Measurements from ENCODE around the gene PHF21B. TPM values are rescaled to one million over a fixed set of nuclear protein-coding genes. Genes with fewer than 3 reads are reported as not detected.

The PHF21B gene
- total RNA-seq, 2 experiments from 2014 or later: 0.10 TPM; not detected in 1

DNA sequence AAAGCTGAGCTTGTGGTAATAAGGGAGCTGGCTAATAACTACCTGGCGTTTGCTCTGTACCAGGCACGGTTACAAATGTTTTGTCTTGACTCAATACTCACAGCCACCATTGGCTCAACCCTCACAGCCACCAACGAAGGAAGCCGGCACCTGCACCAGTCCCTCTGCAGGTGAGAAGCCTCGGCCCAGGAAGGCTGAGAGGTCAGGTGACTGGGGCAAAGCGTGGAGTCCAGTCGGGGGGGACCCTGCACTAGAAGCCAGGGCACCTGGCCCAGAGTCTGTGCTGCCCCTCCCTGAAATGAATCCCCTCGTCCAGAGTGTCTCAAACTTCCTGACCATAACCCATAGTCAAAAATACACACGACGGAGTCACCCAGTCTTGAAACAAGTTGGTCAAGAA, 90.1 kb downstream of the PHF21B start:
- peaks cover 2% of the 10 kb centered on the region for H3K9me3 Mint-ChIP-seq
- no peak overlapping the region for H3K4me3 Mint-ChIP-seq
- no peak overlapping the region for H3K27ac Mint-ChIP-seq
- no peaks in the 10 kb centered on the region for H3K36me3 Mint-ChIP-seq
- H3K27me3 Mint-ChIP-seq: no peaks in the 10 kb centered on the region
- no peaks in the 10 kb centered on the region for H3K4me1 Mint-ChIP-seq
- DNase-seq: no peak

DNA sequence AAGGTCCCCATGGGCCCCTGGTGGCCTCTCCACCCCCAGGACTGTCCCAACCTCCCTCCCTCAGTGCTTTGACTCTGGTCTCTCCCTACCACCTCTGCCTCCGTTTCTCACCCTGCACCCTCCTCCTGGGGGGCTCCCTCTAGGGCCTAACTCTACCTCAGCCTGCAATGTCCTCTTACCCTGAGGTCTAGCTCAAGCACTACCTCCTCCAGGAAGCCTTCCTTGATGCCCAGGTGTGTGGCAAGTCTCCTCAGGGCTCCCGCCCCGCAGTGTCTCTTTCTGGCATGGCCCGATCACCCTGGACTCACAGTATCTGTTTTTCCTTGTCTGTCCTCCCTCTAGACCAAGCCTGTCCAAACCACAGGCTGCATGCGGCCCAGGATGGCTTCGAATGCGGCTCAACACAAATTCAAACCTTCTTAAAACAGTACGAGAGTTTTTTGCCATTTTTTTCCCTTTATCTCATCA, 90.8 kb downstream of the PHF21B start:
- H3K4me3 Mint-ChIP-seq: no peak overlapping the region
- no peaks in the 10 kb centered on the region for H3K36me3 Mint-ChIP-seq
- no peak for DNase-seq
- H3K27me3 Mint-ChIP-seq: no peaks in the 10 kb centered on the region
- no peaks in the 10 kb centered on the region for H3K9me3 Mint-ChIP-seq
- no peak overlapping the region for H3K27ac Mint-ChIP-seq
- no peaks in the 10 kb centered on the region for H3K4me1 Mint-ChIP-seq

DNA sequence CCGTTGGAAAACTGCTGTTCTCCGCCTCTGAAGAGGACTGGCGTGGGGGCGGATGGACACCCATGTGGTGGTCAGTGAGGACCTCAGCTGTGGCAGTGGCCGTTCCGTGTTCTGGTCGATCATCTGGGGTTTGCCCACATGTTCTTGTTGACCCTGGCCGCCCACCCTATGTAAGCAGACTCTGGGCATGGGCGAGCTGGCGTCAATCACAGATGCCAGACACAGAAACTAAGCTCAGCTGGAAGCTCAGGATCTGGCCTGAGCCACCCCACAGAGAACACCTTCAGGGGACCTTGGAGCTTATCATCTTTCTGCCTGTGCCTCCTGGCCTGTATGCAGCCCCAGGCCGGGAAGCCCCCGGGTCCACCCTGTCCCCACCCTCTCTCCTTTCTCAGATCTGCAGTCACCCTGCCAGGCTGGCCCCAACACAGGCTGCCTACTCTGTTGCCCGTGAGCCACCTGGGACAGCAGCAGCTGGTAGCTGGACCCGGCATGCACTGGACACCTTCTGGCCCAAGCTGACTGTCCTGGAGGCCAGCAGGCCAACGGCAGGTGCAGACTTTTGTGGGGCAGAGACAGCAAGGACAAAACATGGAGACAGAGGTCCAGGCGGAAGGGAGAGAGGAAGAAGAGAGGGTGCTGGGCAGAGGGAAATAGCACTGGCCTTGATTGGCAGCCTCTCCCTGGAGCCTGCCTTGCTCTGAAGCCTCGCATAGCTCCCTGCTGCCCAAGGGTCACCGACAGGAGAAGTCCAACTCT, 91.5 kb downstream of the PHF21B start:
- Mint-ChIP-seq H3K4me3 (no peak overlapping the region), H3K9me3 (no peaks in the 10 kb centered on the region), H3K36me3 (no peaks in the 10 kb centered on the region), H3K27ac (no peak overlapping the region), H3K4me1 (no peaks in the 10 kb centered on the region), H3K27me3 (no peaks in the 10 kb centered on the region)
- DNase-seq: no peak

DNA sequence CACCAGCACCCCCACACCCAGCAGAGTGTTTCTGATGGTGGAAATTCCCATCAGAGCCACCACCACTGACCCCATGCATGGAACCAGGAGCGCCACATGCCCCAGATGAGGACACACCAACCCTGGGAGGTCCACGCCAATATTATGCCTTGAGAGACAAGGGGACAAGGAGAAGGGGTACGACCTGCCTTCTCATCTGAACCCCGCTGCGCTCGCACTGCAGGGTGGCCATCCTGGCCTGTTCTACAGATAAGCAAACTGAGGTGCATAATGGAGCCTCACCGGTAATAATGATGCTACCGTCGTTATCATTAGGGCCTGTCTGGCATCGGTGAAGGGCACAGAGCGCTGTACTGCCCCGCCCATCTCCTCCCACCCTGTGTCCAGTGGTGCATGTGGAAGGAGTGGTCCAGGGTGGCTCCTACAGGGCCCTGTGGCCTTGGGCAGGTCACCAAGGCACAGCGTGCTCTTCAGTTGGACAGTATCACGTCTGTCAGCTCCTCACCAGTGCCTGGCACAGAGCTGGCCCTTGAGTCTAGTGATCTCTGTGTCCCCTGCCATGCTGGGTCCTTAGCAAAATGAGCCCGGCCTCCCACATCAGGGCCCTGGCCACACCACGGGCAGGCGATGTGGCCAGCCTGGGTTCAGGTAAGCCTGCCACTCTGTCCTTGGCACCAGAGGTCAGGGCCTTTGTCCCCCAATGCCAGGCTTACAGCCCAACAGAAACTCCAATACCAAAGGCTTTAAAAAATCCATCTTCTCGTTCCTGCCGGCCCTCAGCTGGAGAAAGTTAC, 92.2 kb downstream of the PHF21B start:
- no peaks in the 10 kb centered on the region for H3K27me3 Mint-ChIP-seq
- no peaks in the 10 kb centered on the region for H3K9me3 Mint-ChIP-seq
- no peaks in the 10 kb centered on the region for H3K4me1 Mint-ChIP-seq
- no peak for DNase-seq
- H3K27ac Mint-ChIP-seq: no peak overlapping the region
- no peak overlapping the region for H3K4me3 Mint-ChIP-seq
- H3K36me3 Mint-ChIP-seq: no peaks in the 10 kb centered on the region

DNA sequence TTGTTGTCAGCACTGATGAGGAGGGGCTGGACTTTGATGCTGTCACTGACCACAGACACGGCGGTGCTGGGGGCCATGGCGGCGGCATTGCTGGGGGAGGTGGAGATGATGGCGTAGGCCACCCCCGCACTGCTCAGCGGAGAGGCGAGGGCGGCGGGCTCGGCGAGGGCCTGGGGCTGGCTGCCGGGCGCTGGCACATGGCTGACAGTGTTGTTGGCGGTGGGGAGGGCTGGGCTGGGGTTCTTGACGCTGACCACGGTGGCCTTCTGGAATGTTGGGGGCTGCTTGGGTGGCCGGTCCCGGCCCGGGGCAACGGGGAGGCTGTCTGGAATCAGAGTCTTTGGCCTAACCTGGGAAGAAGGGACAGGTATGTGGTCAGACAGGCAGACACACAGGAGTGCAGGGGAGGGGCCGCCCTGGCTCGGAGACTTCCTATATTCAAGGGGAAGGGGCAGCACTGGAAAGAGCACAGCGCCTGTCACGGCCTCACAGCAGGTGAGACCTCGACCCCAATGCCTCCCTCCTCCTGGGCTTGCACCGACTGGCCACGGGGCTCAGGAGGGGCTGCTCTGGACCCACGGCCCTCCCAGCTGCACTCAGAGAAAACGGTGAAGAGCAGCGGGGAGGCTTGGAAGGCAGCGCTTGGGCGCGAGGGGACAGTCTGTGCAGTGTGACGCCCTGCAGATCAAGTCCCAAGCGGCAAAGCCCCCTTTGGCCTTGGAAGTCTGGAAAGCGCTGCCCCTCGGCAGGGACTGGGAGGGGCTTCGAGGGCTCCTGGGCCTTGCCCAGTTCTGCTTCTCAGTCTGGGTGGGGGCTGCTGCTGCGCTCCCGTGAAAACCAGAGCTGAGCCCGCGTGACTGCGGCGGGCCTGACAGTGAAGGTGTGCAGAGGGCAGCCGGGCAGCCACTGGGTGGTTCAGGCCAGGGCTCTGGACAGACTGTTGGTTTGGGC, 93.2 kb downstream of the PHF21B start:
- no peak overlapping the region for H3K4me3 Mint-ChIP-seq

DNA sequence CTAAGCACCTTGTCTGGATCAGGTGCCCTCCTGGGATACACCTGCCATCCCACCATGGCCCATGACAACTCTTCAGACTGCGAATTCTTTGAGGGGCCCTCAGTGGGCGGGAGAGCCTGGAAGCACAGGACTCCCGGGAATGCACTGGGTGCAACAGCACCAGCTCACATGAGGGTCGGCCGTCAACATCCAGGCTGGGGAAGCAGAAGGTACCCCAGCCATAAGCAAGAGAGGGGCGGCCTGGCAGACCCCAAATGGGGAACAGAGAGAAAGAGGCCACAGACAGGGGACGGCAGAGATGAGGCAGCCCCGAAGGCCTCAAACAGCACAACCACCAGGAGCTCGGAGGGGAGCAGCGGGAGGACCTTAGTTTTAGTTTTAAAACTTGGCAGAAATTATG, 94.4 kb downstream of the PHF21B start:
- Mint-ChIP-seq H3K27me3 (no peaks in the 10 kb centered on the region), H3K4me3 (no peak overlapping the region), H3K4me1 (no peaks in the 10 kb centered on the region), H3K36me3 (peaks cover 2% of the 10 kb centered on the region), H3K27ac (no peak overlapping the region), H3K9me3 (peaks cover 10% of the 10 kb centered on the region)
- DNase-seq: no peak

More for the DNA sequence above, 93.2 kb downstream of the PHF21B start:
- Mint-ChIP-seq H3K36me3 (no peaks in the 10 kb centered on the region), H3K27ac (no peak overlapping the region), H3K27me3 (no peaks in the 10 kb centered on the region), H3K9me3 (peaks cover 6% of the 10 kb centered on the region), H3K4me1 (no peaks in the 10 kb centered on the region)
- DNase-seq: no peak

DNA sequence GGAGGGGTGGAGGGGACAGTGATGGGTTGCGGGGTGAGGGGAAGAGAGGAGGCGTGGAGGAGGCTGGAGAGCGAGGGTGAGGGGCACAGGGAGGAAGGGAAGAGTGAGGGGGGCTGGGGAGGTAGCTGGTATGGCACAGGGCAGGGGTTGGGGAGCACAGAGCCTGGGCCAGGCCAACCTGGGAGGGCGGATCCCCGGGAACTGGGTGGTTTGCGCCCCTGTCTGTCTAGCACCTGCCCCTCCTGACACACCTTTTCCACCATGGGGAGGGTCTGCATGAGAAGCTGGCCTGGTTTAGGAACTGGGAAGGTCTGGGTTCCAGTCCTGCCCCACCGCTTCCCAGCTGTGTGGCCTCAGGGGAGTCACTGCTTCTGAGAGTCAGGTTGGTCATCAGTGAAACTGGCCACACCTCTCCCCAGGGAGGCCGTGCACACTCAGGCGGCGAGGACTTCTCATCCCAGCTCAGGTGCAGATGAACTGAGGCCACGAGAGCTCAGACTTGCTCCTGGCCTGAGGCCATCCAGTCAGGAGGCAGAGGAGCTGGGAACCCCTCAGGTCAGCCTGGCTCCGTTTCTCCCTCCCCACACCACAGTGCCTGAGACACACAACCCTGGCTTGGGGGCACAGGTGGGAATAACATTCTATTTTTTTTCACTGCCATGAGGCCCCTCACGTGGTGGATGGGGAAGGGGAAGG, 95.6 kb downstream of the PHF21B start:
- DNase-seq: no peak
- Mint-ChIP-seq H3K4me3 (no peak overlapping the region), H3K36me3 (peaks cover 2% of the 10 kb centered on the region), H3K9me3 (peaks cover 10% of the 10 kb centered on the region), H3K27ac (no peak overlapping the region), H3K4me1 (no peaks in the 10 kb centered on the region), H3K27me3 (peaks cover 6% of the 10 kb centered on the region)

DNA sequence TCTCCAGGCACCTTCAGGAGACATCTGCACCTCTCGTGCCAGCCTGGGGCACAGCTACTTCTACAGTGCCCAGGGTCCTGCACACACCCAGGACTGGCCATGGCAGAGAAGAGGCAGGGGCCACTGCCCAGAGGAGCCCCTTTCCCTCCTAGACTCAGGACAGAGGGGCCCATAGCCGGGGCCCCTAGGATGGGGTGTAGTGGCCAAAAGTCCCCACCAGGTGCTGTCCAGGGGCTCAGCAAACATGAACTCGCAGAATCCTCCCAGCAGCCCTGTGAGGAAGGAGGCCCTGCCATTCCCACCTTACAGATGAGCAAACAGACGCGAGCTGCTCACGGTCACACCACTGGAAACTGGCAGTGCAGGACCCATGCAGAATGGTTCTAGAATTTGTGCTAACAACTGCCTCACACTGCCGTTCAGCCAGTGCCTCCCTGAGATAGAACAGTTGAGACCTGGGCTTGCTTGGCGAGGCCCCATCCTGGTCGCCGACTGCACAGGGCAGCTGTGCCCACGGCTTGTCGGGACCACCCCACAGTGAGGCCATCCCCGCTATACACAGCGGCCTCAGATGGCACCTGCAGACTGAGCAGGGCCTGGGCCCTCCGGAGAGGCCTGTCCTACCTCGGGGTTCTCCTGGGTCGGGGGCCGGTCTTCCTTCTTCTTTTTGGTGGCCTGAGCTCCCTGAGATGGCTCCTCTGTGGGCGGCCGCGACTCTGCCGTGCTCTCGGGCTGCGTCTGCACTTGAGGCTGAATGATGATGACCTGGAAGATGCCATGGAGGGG, 96.4 kb downstream of the PHF21B start:
- no peak overlapping the region for H3K27ac Mint-ChIP-seq
- no peak overlapping the region for H3K4me3 Mint-ChIP-seq

DNA sequence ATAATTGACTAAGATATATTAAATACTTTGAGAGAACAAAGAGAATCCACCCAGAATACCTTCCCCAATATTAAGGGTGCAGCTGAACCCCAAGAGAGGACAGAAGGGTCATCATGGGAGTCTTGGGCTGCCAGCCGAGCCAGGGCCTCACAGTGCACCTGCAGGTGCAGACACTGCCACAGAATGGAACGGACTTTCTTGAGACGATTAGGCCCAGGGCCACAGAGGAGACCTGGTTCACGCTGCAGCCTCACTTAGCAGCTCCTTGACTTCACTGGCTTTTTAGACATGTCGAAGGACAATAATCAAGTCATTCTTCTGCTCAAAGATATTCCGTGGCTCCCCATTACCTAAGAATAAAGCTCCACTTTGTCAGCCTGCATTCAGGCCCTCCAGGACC, 100.6 kb downstream of the PHF21B start:
- Mint-ChIP-seq H3K9me3 (peaks cover 10% of the 10 kb centered on the region), H3K27ac (no peak overlapping the region), H3K36me3 (peaks cover 2% of the 10 kb centered on the region), H3K4me3 (no peak overlapping the region), H3K27me3 (peaks cover 12% of the 10 kb centered on the region), H3K4me1 (no peaks in the 10 kb centered on the region)
- no peak for DNase-seq

More for the DNA sequence above, 96.4 kb downstream of the PHF21B start:
- Mint-ChIP-seq H3K36me3 (peaks cover 2% of the 10 kb centered on the region), H3K4me1 (no peaks in the 10 kb centered on the region), H3K9me3 (peaks cover 10% of the 10 kb centered on the region), H3K27me3 (peaks cover 6% of the 10 kb centered on the region)
- no peak for DNase-seq

DNA sequence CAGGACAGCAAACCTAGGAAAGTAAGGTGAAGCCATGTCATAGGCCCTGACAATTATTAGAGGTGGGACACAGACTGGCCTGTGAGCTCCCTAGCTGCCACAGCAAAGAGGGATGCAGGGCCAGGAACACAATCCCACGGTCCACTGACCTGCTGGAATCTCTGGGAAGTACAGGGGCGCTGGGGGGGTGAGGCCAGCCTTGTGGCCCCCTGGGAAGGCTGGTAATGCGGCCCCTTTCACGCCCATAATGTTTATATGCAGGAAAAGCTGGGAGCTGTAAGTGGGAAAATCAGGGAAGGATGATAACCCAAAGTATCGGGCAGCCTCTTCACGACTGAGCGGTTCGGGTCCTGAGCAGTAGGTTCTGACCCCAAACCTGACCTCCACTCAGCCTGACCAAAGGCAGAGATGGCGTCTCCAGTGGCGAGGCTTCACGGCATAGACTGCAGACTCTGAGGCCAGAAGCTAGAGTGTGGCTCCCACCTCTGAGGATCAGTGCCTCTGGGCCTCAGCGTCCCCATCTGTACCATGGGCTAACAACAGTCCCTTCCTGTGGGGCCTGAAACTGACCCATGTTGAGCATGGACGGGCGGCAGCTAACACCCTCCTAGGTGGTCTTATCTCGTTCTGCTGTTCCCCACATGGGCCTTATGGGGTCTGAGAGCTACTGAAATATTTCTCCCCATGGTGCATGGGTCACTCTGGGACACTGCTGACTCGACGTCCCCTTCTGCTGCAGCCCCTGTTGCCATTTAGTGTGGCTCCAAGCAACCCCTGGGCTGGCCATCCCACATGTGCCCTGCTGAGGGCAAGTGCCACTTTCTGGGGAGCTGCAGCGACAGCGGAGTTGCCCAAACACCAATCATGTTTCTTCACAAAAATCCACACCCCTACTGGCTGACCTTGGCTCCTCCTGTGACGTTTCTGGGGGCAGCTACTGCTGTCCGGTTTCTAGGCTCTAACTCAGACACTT, 101.8 kb downstream of the PHF21B start:
- H3K36me3 Mint-ChIP-seq: peaks cover 2% of the 10 kb centered on the region
- H3K4me1 Mint-ChIP-seq: no peaks in the 10 kb centered on the region
- no peak for DNase-seq
- H3K4me3 Mint-ChIP-seq: no peak overlapping the region
- no peak overlapping the region for H3K27ac Mint-ChIP-seq
- H3K9me3 Mint-ChIP-seq: peaks cover 10% of the 10 kb centered on the region
- peaks cover 12% of the 10 kb centered on the region for H3K27me3 Mint-ChIP-seq

DNA sequence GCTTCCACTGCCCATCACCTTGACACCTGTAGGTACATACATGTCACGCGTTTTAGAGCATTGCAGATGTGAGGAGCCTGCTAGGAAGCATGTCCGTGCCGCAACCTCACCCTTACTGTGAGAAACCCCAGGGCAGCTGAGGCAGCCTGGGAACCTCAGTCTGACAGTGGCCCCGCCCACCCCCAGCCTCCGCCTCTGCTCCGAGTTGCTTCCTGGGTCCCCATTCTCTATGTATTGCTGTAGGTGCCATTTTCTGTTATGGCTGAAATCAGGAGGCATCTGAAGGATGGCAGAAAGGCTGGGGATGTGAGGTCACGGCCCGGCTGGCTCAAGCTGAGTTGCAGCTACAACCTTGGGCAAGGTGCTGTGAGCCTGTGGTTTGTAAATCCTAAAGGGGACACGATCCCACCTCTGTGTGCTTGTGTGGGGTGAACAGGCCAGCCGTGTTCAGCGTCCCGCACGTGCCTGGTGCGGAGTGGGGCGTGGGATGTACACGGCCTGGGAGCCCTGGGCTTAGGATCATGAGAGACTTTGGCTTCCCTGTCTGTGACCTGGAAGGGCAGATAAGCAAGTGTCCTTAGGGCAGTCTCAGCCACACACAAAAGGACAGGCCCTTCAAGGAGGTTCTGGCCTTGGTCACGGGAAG, 102.7 kb downstream of the PHF21B start:
- Mint-ChIP-seq H3K27me3 (peaks cover 15% of the 10 kb centered on the region), H3K4me1 (no peaks in the 10 kb centered on the region), H3K4me3 (no peak overlapping the region), H3K36me3 (peaks cover 2% of the 10 kb centered on the region), H3K9me3 (peaks cover 8% of the 10 kb centered on the region), H3K27ac (no peak overlapping the region)
- no peak for DNase-seq

DNA sequence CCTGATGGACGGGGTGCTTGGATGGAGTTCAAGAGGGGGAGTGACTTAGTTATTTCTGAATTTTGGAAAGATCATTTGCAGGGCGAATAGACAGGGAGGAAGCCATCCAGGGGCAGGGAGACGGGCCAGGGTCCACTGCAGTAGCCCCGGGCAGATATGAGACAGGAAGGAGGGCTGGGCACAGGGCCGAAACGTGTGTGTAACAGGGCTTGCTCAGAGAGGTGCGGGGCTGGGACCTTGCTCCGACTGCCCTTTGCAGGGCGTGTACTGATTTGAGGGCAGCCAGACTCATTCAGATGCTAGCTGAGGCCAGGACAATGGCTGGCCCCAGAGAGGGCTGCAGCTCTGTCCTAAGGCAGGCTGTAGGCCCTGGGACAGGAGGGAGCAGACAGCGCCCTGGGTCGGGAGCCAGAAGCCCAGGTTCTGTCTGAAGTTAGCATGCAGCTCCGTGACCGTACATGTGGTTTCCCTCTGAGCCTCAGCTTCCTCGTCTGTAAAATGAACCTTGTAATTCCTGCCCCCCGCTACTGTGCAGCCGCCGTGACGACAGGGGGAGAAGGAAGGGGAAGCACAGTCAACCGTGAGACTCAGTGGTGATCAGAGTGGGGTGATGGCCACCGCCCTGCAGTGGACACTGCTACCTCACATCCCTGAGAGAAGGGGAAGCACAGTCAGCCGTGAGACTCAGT, 103.4 kb downstream of the PHF21B start:
- peaks cover 15% of the 10 kb centered on the region for H3K27me3 Mint-ChIP-seq

More for the DNA sequence above, 103.4 kb downstream of the PHF21B start:
- H3K9me3 Mint-ChIP-seq: peaks cover 5% of the 10 kb centered on the region
- no peak overlapping the region for H3K4me3 Mint-ChIP-seq
- no peak for DNase-seq
- H3K27ac Mint-ChIP-seq: no peak overlapping the region
- peaks cover 2% of the 10 kb centered on the region for H3K36me3 Mint-ChIP-seq
- H3K4me1 Mint-ChIP-seq: no peaks in the 10 kb centered on the region
